OCI-LY7 (cell line): ENCODE measurements around the gene PPP2R3B.

Experiments used
- CTCF ChIP-seq: fragments of 200-600 bp; sonication (generic); conservative IDR thresholded peaks from 2 replicates; pipeline ENCODE4 v1.5.1; 2014; ENCODE audit warnings: mild to moderate bottlenecking, antibody characterized with exemption, low read length, moderate library complexity, mixed read lengths
- EZH2phosphoT487 ChIP-seq: fragments of 200-600 bp; sonication (generic); IDR thresholded peaks from 2 replicates; pipeline ENCODE4 v1.6.1; 2018; ENCODE audit warnings: low read depth, borderline replicate concordance, mild to moderate bottlenecking, mixed run types, antibody characterized with exemption, low read length, moderate library complexity, mixed read lengths

GRCh38 chrX:323721-324628, 62.7 kb downstream of the PPP2R3B start:
- TF ChIP-seq CTCF, result peak; percentile 56
- no peak for TF ChIP-seq EZH2phosphoT487
